Endothelial cell of umbilical vein (primary cell): Measurements from ENCODE around the gene TDO2.

Experiments used
- CTCF ChIP-seq, 2 donors: IDR thresholded peaks; 1 replicate in 1 of 2; 2 replicates in 1 of 2; pipeline ENCODE4 v1.5.1; 2011; ENCODE audit warnings: low read length in 2 of 2, mild to moderate bottlenecking in 2 of 2, moderate library complexity in 2 of 2, control low read depth in 1 of 2, inconsistent platforms in 1 of 2, low read depth in 1 of 2; ENCODE audit not compliant: insufficient read depth in 1 of 2; ENCODE audit errors: extremely low read depth in 1 of 2
- EZH2 ChIP-seq: IDR thresholded peaks from 2 replicates; pipeline ENCODE4 v1.6.1; 2012; ENCODE audit warnings: borderline replicate concordance, low read depth, mild to moderate bottlenecking, moderate library complexity, low read length, inconsistent platforms; ENCODE audit not compliant: severe bottlenecking
- FOS ChIP-seq: IDR thresholded peaks from 2 replicates; pipeline ENCODE4 v1.6.1; 2011; ENCODE audit warnings: mild to moderate bottlenecking, low read length, moderate library complexity, borderline replicate concordance; ENCODE audit not compliant: insufficient read depth
- GATA2 ChIP-seq: IDR thresholded peaks from 2 replicates; pipeline ENCODE4 v1.7.0; 2011; ENCODE audit warnings: low read depth, mild to moderate bottlenecking, moderate library complexity, mixed read lengths, low read length; ENCODE audit not compliant: insufficient read length, insufficient read depth
- MAX ChIP-seq: IDR thresholded peaks from 2 replicates; pipeline ENCODE4 v1.6.1; 2011; ENCODE audit not compliant: insufficient read depth, insufficient read length
- MYC ChIP-seq: IDR thresholded peaks from one replicate; pipeline ENCODE4 v1.6.1; 2011; ENCODE audit warnings: mild to moderate bottlenecking, low read depth, low read length
- POLR2A ChIP-seq: IDR thresholded peaks from 2 replicates; pipeline ENCODE4 v1.6.1; 2012; ENCODE audit warnings: low read depth, mild to moderate bottlenecking, control low read depth, low read length
- POLR2AphosphoS5 ChIP-seq: IDR thresholded peaks from 2 replicates; pipeline ENCODE4 v1.6.1; 2012; ENCODE audit warnings: low read depth, mild to moderate bottlenecking, control low read depth, low read length, moderate library complexity; ENCODE audit not compliant: insufficient read depth

GRCh38 chr4:155931634-155932033, 28.1 kb downstream of the TDO2 start:
- TF ChIP-seq POLR2AphosphoS5 (no peak), POLR2A (no peak), CTCF (IDR thresholded peaks at IDR 0.05; ENCODE audit: extremely low read depth in 1 of 2, insufficient read depth in 1 of 2, low read depth in 1 of 2, low read length in 2 of 2) (no peak), MAX (no peak), FOS (no peak), MYC (no peak), GATA2 (no peak), EZH2 (no peak)
